Astrocyte of the cerebellum (primary cell): ENCODE results near the gene P2RX1.

Experiments
- DNase-seq: peaks from one replicate; pipeline ENCODE4 v3.0.0-alpha.2; 2011; ENCODE audit warnings: low read depth
- H3K4me3 ChIP-seq: 2 replicates; pipeline ENCODE4 v1.5.1; 2011; ENCODE audit warnings: mild to moderate bottlenecking, low read depth, low read length, moderate library complexity
- CTCF ChIP-seq: IDR thresholded peaks from 2 replicates; pipeline ENCODE4 v1.5.1; 2012; ENCODE audit warnings: low read length, low read depth, moderate library complexity, mild to moderate bottlenecking; ENCODE audit errors: missing control alignments
- in situ Hi-C: cut with HindIII; loops from 2 replicates; pipeline ENCODE4 v1.10.0; 2017; ENCODE audit warnings: low sequenced_read_pairs

Gene P2RX1

GRCh38 chr17:3957735-3958599, 41.7 kb upstream of the P2RX1 start:
- in situ Hi-C loops: loop anchor here (5.0 kb wide), 1 partner anchor 51 kb away; no protein-coding TSS in a partner anchor
- TF ChIP-seq CTCF: no peak
- no peak for DNase-seq
- H3K4me3 ChIP-seq: no peak overlapping the region

- in situ Hi-C loops: loop anchor here (5.0 kb wide), 1 partner anchor 50 kb away; no protein-coding TSS in a partner anchor
- no peak for DNase-seq
- H3K4me3 ChIP-seq: no peak overlapping the region
- no peak for TF ChIP-seq CTCF
Observed at GRCh38 chr17:3956983-3957382, 40.7 kb upstream of the P2RX1 start.

DNA sequence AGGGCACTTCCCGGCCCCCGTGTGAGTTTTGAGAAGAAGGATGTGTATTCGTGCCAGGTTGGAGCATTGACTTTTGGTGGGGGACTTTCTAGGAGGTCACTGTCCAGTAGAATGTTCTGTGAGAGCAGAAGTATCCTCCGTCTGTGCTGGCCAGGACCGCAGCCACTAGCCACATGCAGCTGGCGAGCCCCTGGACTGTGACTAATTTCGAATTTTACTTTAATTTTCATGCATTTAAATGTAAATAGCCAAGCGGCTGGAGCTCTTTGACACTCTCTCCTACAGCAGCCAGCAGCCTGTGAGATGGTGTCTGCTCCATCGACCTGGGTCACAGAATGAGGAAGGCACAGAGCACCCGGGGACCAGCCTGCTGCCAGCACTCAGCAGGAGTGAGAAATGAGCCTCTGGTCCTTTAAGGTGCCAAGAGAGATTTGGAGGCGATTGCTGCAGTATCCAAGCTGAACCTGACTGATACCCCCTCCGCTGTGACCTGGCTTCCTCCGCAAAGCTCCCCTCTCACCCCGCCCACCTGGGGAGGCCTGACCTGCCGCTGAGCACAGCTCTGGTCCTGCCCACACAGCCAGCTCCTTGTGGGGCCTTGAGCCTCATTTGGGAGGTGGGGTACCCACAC, 40.2 kb upstream of the P2RX1 start:
- in situ Hi-C loops: loop anchor here (5.0 kb wide), 1 partner anchor 49 kb away; no protein-coding TSS in a partner anchor
- no peak overlapping the region for H3K4me3 ChIP-seq
- DNase-seq: peak; percentile 54
- TF ChIP-seq CTCF: no peak

- in situ Hi-C loops: loop anchor here (5.0 kb wide), 1 partner anchor 48 kb away; no protein-coding TSS in a partner anchor
- DNase-seq: no peak
- no peak for TF ChIP-seq CTCF
- no peak overlapping the region for H3K4me3 ChIP-seq
Observed at GRCh38 chr17:3955673-3955988, 39.4 kb upstream of the P2RX1 start.

DNA sequence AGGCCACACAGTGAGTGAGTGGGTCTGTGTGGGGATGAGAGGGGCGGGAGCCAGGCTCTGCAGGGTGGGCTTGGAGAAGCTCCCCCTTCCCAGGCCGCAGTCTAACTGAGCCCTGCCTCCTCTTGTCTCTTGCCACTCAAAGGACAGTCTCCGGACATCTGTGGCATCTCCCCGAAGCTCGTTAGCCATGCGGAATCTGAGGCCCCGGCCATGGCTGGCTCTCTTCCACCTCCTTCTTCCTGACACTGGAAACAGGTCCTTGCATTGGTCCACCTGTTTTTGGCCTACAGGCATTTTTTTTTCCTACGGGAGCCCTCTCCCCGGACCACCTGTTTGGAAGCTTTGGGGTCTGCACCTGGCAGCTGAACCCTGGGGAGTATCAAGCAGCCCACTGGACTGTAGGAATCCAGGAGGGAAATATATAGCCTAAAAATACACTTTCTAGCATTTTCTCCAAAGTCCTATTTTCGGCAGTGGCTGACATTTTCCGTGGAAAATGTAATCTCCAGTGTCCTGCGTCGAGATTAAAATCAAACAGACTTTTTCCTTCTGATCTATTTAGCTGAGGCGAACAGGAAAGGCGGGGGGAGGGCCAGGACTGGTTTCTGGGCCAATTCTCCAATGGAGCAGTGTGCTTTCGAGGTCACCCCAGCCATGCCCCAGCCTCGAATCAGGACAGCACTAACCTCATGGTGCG, 38.9 kb upstream of the P2RX1 start:
- TF ChIP-seq CTCF: no peak
- no peak overlapping the region for H3K4me3 ChIP-seq
- in situ Hi-C loops: loop anchor here (5.0 kb wide), 1 partner anchor 48 kb away; no protein-coding TSS in a partner anchor
- no peak for DNase-seq

DNA sequence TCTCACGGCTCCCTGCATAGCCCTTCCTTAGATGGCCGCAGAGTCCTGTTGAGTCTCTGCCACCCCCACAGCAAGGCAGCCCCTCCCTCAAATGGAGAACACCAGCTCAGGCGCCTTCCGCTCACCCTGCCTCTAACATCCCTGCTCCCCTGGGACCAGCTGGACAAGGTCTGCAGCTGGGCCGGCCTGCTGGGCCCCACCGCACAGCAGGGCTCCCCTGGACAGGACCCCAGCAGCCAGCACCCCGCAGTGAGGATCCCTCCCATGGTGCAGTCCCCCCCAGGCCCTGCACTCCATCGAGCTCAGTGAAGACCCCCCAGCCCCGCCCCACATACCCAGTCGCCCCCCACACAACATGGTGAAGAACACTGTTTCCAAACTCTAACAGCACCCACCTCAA, 37.8 kb upstream of the P2RX1 start:
- TF ChIP-seq CTCF: no peak
- H3K4me3 ChIP-seq: no peak overlapping the region
- no peak for DNase-seq
- in situ Hi-C loops: no loop called here
